T follicular helper cell (primary cell): ENCODE results near the gene RFTN1.
A peak's percentile ranks its signal among the peaks of the same experiment; 100 is the strongest.

Experiments
- DNase-seq: peaks from one replicate; pipeline ENCODE4 v3.0.0-alpha.2; 2020; ENCODE audit warnings: low read depth

The RFTN1 gene

GRCh38 chr3:16487511-16488175, 25.9 kb downstream of the RFTN1 start:
- no peak for DNase-seq

DNA sequence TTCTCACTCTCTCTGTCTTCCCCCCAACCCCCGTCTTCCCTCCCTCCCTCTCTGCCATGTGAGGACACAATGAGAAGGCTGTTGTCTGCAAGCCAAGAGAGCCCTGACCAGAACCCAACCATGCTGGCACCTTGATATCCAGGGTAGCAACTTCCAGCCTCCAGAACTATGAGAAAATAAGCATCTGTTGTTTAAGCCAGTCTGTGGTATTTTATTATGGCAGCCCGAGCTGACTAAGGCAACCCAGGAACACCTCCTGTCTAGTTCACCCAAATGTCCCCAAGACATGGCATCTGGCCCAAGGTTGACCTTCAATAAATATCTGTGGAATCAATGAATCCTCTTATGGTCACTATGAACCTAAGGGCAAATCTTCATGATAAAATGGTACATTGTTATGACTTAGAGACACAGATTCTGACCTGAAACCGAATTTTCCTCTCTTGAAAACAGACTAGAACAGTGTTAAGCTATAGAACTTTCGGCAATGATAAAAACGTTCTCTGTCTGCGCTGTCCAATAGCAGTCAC, 26.5 kb downstream of the RFTN1 start:
- DNase-seq, result no peak

- no peak for DNase-seq
These were observed 27.3 kb downstream of the RFTN1 start for GRCh38 chr3:16486201-16486600.

DNA sequence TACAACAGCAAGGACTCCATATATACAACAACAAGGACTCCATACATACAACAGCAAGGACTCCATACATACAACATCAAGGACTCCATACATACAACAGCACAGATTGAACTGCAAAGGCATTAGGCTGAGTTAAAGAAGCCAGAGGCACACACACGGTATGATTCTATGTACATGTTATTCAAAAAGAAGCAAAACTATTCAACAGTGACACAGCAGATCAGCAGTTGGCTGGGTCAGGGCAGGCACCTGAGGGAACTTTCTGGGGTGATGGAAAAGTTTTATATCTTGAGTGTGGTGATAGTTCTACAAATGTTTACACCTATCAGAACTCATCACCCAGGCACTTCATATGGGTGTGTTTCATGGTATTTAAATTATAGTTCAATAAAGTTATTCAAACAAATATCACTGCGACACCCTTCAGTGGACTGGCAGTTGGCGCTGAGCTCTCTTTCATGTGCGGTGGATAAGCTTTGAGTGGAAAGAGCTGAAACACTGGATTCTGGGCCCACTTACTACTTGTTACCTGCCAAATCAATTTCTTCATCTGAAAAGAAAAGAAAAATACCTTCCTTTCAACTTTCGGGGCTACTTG, 28.0 kb downstream of the RFTN1 start:
- DNase-seq, result no peak

GRCh38 chr3:16484984-16485383, 28.5 kb downstream of the RFTN1 start:
- no peak for DNase-seq

DNA sequence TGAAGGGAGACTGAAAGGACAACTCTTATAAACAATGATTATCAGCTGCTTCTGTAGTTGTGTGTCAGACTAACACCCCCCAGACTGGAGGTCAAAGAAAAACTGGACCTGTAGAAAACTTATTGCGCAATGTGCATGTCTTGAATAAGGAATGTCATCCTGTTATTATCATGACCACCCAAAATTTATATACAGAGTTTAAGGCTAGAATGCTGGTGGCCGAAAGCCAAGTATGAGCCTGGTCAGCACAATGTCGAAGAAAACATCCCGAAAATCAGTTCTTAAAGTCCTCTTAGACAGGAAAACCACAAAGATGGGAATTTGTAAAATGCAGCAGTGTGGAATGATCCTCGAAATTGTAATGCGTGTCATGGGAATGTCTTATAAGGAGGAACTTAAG, 29.3 kb downstream of the RFTN1 start:
- no peak for DNase-seq

GRCh38 chr3:16482770-16483531, 30.5 kb downstream of the RFTN1 start:
- DNase-seq, result peak; percentile 14

GRCh38 chr3:16482194-16482769, 31.2 kb downstream of the RFTN1 start:
- no peak for DNase-seq

GRCh38 chr3:16481546-16481897, 32.0 kb downstream of the RFTN1 start:
- DNase-seq, result no peak

GRCh38 chr3:16480861-16481545, 32.5 kb downstream of the RFTN1 start:
- DNase-seq, result no peak

- no peak for DNase-seq
These were observed 35.0 kb downstream of the RFTN1 start for GRCh38 chr3:16478516-16478915.

DNA sequence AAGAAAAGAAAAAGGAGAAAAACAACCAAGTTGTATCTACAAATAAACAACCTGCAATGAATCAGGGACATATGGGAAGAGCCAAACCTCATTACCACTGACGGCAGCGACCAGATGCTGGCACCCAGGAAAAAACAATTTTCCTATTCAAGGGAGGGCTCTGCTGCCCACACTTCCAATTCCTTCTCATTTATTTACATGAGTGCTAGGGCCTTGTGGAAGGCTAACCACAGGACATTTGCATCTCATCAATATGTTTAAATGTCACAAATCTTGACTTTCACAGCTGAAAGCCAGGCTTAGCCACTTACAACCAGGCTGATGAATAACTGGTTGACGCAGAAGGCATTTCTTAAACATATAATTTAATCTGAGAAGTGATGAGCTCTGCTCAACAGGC, 36.0 kb downstream of the RFTN1 start:
- DNase-seq, result no peak

- DNase-seq, result no peak
These were observed 36.4 kb downstream of the RFTN1 start for GRCh38 chr3:16477056-16477455.

GRCh38 chr3:16476636-16477035, 36.9 kb downstream of the RFTN1 start:
- no peak for DNase-seq

DNA sequence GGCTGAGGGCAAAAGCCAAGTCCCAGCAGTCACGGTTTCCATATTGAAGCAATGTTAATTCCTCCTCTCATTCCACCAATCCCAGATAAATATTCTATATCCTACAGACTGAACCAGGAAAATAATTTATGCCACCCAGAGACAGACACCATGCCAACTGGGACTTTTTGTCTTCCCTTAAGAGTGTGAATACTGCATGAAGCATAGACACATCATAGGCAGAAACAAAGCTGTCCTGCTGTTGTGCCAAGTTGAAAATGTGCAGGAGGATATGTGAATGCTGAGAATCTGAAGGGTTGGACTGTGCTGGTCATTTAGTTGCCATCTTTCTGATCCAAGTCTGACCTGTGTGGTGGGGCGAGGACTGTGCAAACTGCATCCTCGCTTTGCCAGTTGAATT, 37.7 kb downstream of the RFTN1 start:
- no peak for DNase-seq

DNA sequence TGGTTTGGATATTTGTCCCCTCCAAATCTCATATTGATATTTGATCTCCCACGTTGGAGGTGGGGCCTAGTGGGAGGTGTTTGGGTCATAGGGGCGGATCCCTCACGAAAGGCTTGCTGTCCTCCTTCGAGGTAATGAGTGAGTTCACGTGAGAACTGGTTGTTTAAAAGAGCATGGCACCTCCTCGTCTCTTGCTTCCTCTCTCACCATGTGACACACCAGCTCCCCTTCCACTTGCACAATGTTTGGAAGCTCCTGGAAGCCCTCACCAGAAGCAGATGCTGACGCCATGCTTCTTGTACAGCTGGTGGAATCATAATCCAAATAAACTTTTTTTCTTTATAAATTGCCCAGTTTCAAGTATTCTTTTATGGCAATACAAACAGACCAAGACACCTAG, 38.6 kb downstream of the RFTN1 start:
- DNase-seq, result no peak

DNA sequence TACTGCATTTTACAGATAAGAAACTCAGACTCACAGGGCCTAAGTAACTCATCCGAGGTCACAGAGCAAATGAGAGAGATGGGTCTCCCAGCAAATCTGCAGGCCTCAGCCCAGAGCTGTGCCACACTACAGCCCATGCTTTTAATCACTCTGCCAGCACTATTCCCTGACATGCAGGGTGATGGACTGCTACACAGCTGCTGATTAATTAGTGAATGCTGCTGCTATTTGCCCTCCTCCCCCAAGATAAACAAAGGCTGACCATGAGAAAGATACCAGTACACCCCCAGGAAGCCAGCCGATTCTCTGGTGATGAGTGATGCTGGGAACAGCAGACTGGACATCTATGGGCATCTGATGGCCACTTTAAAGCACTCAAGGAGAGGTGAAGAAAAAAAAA, 39.3 kb downstream of the RFTN1 start:
- no peak for DNase-seq

DNA sequence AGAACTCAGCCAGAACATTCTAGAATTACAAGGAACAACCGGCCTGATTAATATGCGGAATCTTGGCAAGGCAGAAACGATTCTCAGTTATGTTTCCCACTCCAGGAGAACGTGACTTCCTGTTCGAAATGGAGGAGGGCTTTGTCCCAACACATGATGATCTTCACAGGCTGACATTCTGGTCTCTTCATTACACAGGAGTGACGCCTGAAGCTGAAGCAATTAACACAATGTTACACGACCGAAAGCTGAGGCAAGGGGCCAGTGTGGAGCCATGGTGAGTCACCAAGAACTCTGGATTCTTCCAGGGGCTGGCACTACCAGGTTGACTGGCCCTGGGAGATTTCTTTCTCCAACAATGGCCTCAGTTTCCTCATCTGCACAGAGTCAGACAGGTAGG, 40.9 kb downstream of the RFTN1 start:
- DNase-seq, result no peak

- DNase-seq, result no peak
These were observed 41.6 kb downstream of the RFTN1 start for GRCh38 chr3:16471897-16472296.

- no peak for DNase-seq
These were observed 42.9 kb downstream of the RFTN1 start for GRCh38 chr3:16470590-16470989.

DNA sequence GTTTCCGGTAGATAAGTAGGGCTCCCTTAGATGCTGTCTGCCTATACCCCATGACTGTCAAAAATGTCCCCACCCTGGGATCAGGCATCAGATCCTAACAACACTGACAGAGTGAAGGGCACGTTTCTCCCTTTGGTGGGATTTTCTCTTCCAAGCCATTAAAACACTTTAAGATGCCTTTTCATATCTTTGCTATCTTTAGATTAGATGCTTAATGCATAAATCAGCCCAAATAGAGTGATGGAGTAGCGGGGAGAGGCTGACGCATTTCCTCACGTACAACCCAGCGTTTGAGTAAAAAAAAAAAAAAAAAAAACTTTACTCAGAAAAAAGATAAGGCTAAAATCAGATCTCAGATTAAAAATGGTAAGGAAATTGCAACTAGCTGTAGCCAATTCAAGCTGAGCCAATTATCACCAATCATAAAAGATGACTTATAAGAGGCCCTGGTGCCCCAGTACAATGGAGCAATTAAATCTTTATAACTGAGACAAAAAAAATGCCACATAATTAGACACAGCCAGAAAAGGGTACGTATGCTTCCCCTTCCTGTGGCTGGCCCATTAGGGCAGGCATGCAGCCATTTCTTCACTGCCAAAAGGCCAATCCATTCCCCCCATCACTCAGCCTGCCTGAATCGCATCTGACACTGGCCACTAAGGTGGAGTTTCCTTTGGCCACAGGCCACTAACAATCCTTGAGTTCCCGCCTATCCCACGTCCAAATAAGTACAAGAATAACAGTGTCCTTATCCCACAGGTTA, 45.0 kb downstream of the RFTN1 start:
- DNase-seq, result no peak

- DNase-seq, result no peak
These were observed 45.5 kb downstream of the RFTN1 start for GRCh38 chr3:16468002-16468335.
